ENCODE results near the gene RUNX2. TPM values are rescaled to one million over a fixed set of nuclear protein-coding genes. Genes with fewer than 3 reads are reported as not detected.
A peak's percentile ranks its signal among the peaks of the same experiment; 100 is the strongest.
"Not testable (repeated sequence)": the region's sequence is repeated elsewhere in the genome, so short reads cannot be mapped to it uniquely, and the experiment has no call there.

Gene RUNX2
- total RNA-seq, 2 donors from 2014 or later: 6.7 to 29.5 TPM

- H3K4me3 Mint-ChIP-seq: no peak overlapping the region
- peaks cover 4% of the 10 kb centered on the region for H3K9me3 Mint-ChIP-seq
- H3K27ac Mint-ChIP-seq: no peak overlapping the region
These were observed 228.7 kb downstream of the RUNX2 start for GRCh38 chr6:45556828-45557227.

GRCh38 chr6:45557454-45557853 lies 229.3 kb downstream of the RUNX2 start:
- DNase-seq (ENCODE audit: low spot score): no peak
- H3K4me3 Mint-ChIP-seq: no peak overlapping the region
- no peaks in the 10 kb centered on the region for H3K27me3 Mint-ChIP-seq
- peaks cover 4% of the 10 kb centered on the region for H3K9me3 Mint-ChIP-seq
- no peak for ATAC-seq
- H3K27ac Mint-ChIP-seq: no peak overlapping the region
- peaks cover 6% of the 10 kb centered on the region for H3K36me3 Mint-ChIP-seq
- peaks cover 8 to 31% of the 10 kb centered on the region in 2 donors for H3K4me1 Mint-ChIP-seq (ENCODE audit: low read depth in 2 of 2)

More at GRCh38 chr6:45556828-45557227, 228.7 kb downstream of the RUNX2 start:
- ATAC-seq (no peak), DNase-seq (ENCODE audit: low spot score) (no peak)
- Mint-ChIP-seq H3K36me3 (peaks cover 6% of the 10 kb centered on the region), H3K27me3 (no peaks in the 10 kb centered on the region), H3K4me1 (ENCODE audit: low read depth in 2 of 2) (peaks cover 8 to 31% of the 10 kb centered on the region in 2 donors)

- Mint-ChIP-seq H3K4me1 (ENCODE audit: low read depth in 2 of 2) (peaks cover 6 to 27% of the 10 kb centered on the region in 2 donors), H3K27ac (peak overlapping the region in 1 of 2 donors; percentile 0), H3K4me3 (no peak overlapping the region), H3K36me3 (peaks cover 6% of the 10 kb centered on the region), H3K27me3 (no peaks in the 10 kb centered on the region), H3K9me3 (peaks cover 4% of the 10 kb centered on the region)
- ATAC-seq (peak in 1 of 2 donors; percentile 68), DNase-seq (ENCODE audit: low spot score) (no peak)
These were observed 230.7 kb downstream of the RUNX2 start for GRCh38 chr6:45558858-45559257.

GRCh38 chr6:45560321-45560820 lies 232.2 kb downstream of the RUNX2 start:
- ATAC-seq; H3K4me3 Mint-ChIP-seq; H3K9me3 Mint-ChIP-seq; H3K27me3 Mint-ChIP-seq; H3K36me3 Mint-ChIP-seq; H3K27ac Mint-ChIP-seq; DNase-seq (ENCODE audit: low spot score): not testable (repeated sequence)
- peaks cover 4 to 23% of the 10 kb centered on the region in 2 donors for H3K4me1 Mint-ChIP-seq (ENCODE audit: low read depth in 2 of 2)

GRCh38 chr6:45562171-45562570 lies 234.0 kb downstream of the RUNX2 start:
- Mint-ChIP-seq H3K4me1 (ENCODE audit: low read depth in 2 of 2) (peaks cover 4 to 19% of the 10 kb centered on the region in 2 donors), H3K27ac (no peak overlapping the region), H3K9me3 (peaks cover 6% of the 10 kb centered on the region), H3K4me3 (no peak overlapping the region), H3K27me3 (peaks cover 0 to 2% of the 10 kb centered on the region in 2 donors), H3K36me3 (peaks cover 11% of the 10 kb centered on the region)
- no peak for DNase-seq (ENCODE audit: low spot score)
- ATAC-seq: no peak

GRCh38 chr6:45563041-45563440 lies 234.9 kb downstream of the RUNX2 start:
- ATAC-seq: no peak
- Mint-ChIP-seq H3K27me3 (peaks cover 0 to 2% of the 10 kb centered on the region in 2 donors), H3K9me3 (peaks cover 6% of the 10 kb centered on the region), H3K36me3 (peaks cover 11% of the 10 kb centered on the region), H3K4me1 (ENCODE audit: low read depth in 2 of 2) (peaks cover 4 to 19% of the 10 kb centered on the region in 2 donors), H3K27ac (no peak overlapping the region), H3K4me3 (no peak overlapping the region)
- no peak for DNase-seq (ENCODE audit: low spot score)

GRCh38 chr6:45563844-45564243 lies 235.7 kb downstream of the RUNX2 start:
- ATAC-seq (no peak), DNase-seq (ENCODE audit: low spot score) (no peak)
- Mint-ChIP-seq H3K27ac (no peak overlapping the region), H3K4me1 (ENCODE audit: low read depth in 2 of 2) (peaks cover 4 to 13% of the 10 kb centered on the region in 2 donors), H3K36me3 (peaks cover 11% of the 10 kb centered on the region), H3K9me3 (peaks cover 6% of the 10 kb centered on the region), H3K4me3 (no peak overlapping the region), H3K27me3 (peaks cover 0 to 2% of the 10 kb centered on the region in 2 donors)

- Mint-ChIP-seq H3K27ac (no peak overlapping the region), H3K9me3 (peaks cover 2% of the 10 kb centered on the region), H3K27me3 (peaks cover 0 to 2% of the 10 kb centered on the region in 2 donors), H3K4me1 (ENCODE audit: low read depth in 2 of 2) (peaks cover 5 to 7% of the 10 kb centered on the region in 2 donors), H3K36me3 (peaks cover 5% of the 10 kb centered on the region), H3K4me3 (no peak overlapping the region)
- DNase-seq (ENCODE audit: low spot score): no peak
- ATAC-seq: no peak
These were observed 238.8 kb downstream of the RUNX2 start for GRCh38 chr6:45566882-45567281.

- Mint-ChIP-seq H3K9me3 (peaks cover 2% of the 10 kb centered on the region), H3K36me3 (peaks cover 5% of the 10 kb centered on the region), H3K27ac (no peak overlapping the region), H3K4me3 (no peak overlapping the region), H3K27me3 (peaks cover 0 to 2% of the 10 kb centered on the region in 2 donors), H3K4me1 (ENCODE audit: low read depth in 2 of 2) (peaks cover 13% of the 10 kb centered on the region in 2 donors)
- ATAC-seq: no peak
- no peak for DNase-seq (ENCODE audit: low spot score)
These were observed 239.7 kb downstream of the RUNX2 start for GRCh38 chr6:45567879-45568278.

GRCh38 chr6:45568626-45569025 lies 240.5 kb downstream of the RUNX2 start:
- Mint-ChIP-seq H3K4me3 (no peak overlapping the region), H3K27ac (no peak overlapping the region), H3K36me3 (peaks cover 5% of the 10 kb centered on the region), H3K27me3 (peaks cover 0 to 2% of the 10 kb centered on the region in 2 donors), H3K4me1 (ENCODE audit: low read depth in 2 of 2) (peaks cover 19% of the 10 kb centered on the region in 2 donors), H3K9me3 (peaks cover 2% of the 10 kb centered on the region)
- DNase-seq (ENCODE audit: low spot score) (no peak), ATAC-seq (no peak)

- peaks cover 22 to 27% of the 10 kb centered on the region in 2 donors for H3K4me1 Mint-ChIP-seq (ENCODE audit: low read depth in 2 of 2)
These were observed 241.2 kb downstream of the RUNX2 start for GRCh38 chr6:45569210-45569945.

GRCh38 chr6:45571159-45571558 lies 243.0 kb downstream of the RUNX2 start:
- Mint-ChIP-seq H3K27me3 (no peaks in the 10 kb centered on the region), H3K4me3 (no peak overlapping the region), H3K4me1 (ENCODE audit: low read depth in 2 of 2) (peaks cover 22 to 33% of the 10 kb centered on the region in 2 donors), H3K36me3 (peaks cover 5% of the 10 kb centered on the region), H3K27ac (no peak overlapping the region), H3K9me3 (peaks cover 2% of the 10 kb centered on the region)
- no peak for ATAC-seq
- DNase-seq (ENCODE audit: low spot score): no peak

More at GRCh38 chr6:45569210-45569945, 241.2 kb downstream of the RUNX2 start:
- H3K9me3 Mint-ChIP-seq: peaks cover 2% of the 10 kb centered on the region
- H3K36me3 Mint-ChIP-seq: peaks cover 5% of the 10 kb centered on the region
- DNase-seq (ENCODE audit: low spot score): no peak
- peaks cover 0 to 1% of the 10 kb centered on the region in 2 donors for H3K27me3 Mint-ChIP-seq
- no peak overlapping the region for H3K4me3 Mint-ChIP-seq
- no peak for ATAC-seq
- no peak overlapping the region for H3K27ac Mint-ChIP-seq

GRCh38 chr6:45572833-45573232 lies 244.7 kb downstream of the RUNX2 start:
- Mint-ChIP-seq H3K36me3 (no peaks in the 10 kb centered on the region), H3K27me3 (no peaks in the 10 kb centered on the region), H3K4me3 (peak overlapping the region; percentile 38), H3K9me3 (no peaks in the 10 kb centered on the region), H3K27ac (no peak overlapping the region), H3K4me1 (ENCODE audit: low read depth in 2 of 2) (peaks cover 22 to 33% of the 10 kb centered on the region in 2 donors)
- DNase-seq (ENCODE audit: low spot score): no peak
- ATAC-seq: no peak

- no peaks in the 10 kb centered on the region for H3K36me3 Mint-ChIP-seq
- no peak overlapping the region for H3K27ac Mint-ChIP-seq
- ATAC-seq: peak in 1 of 2 donors; percentile 61
- H3K4me1 Mint-ChIP-seq (ENCODE audit: low read depth in 2 of 2): peaks cover 22 to 33% of the 10 kb centered on the region in 2 donors
- H3K4me3 Mint-ChIP-seq: no peak overlapping the region
- DNase-seq (ENCODE audit: low spot score): no peak
- H3K9me3 Mint-ChIP-seq: no peaks in the 10 kb centered on the region
- H3K27me3 Mint-ChIP-seq: no peaks in the 10 kb centered on the region
These were observed 245.9 kb downstream of the RUNX2 start for GRCh38 chr6:45574014-45574461.
